RWPE2 (cell line): ENCODE data around the gene DDX51.
A peak's percentile ranks its signal among the peaks of the same experiment; 100 is the strongest.

Source experiments
- ATAC-seq: fragments of 200-7000 bp; cut with Tn5 transposase; 3 replicates; pipeline ENCODE4 v1.9.1; 2021; ENCODE audit warnings: low read depth
- DNase-seq: peaks from one replicate; pipeline ENCODE4 v3.0.0-alpha.2; 2020; ENCODE audit warnings: low spot score
- H3K27ac ChIP-seq: fragments of 450-650 bp; 2 replicates; pipeline ENCODE4 v1.5.1; 2017; ENCODE audit warnings: mild to moderate bottlenecking; ENCODE audit not compliant: poor library complexity, severe bottlenecking
- H3K27me3 ChIP-seq: fragments of 250-450 bp; sonication (Bioruptor Pico); 2 replicates; pipeline ENCODE4 v1.5.1; 2021; ENCODE audit warnings: mild to moderate bottlenecking, moderate library complexity; ENCODE audit not compliant: insufficient read depth, poor library complexity, severe bottlenecking
- H3K36me3 ChIP-seq: fragments of 250-450 bp; sonication (Bioruptor Pico); 2 replicates; pipeline ENCODE4 v1.5.1; 2020; ENCODE audit warnings: low read depth, mild to moderate bottlenecking, moderate library complexity
- H3K4me1 ChIP-seq: fragments of 250-450 bp; sonication (Bioruptor Pico); 2 replicates; pipeline ENCODE4 v1.5.1; 2021; ENCODE audit warnings: mild to moderate bottlenecking, moderate library complexity; ENCODE audit not compliant: insufficient read depth, poor library complexity, severe bottlenecking
- H3K4me3 ChIP-seq: fragments of 250-450 bp; sonication (Bioruptor Pico); 2 replicates; pipeline ENCODE4 v1.5.1; 2021; ENCODE audit warnings: mild to moderate bottlenecking, moderate library complexity; ENCODE audit not compliant: severe bottlenecking
- H3K9me3 ChIP-seq: fragments of 250-450 bp; sonication (Bioruptor Pico); 2 replicates; pipeline ENCODE4 v1.5.1; 2021; ENCODE audit warnings: mild to moderate bottlenecking, moderate library complexity; ENCODE audit not compliant: severe bottlenecking
- CTCF ChIP-seq: fragments of 450-650 bp; IDR thresholded peaks from one replicate; pipeline ENCODE4 v1.5.1; 2017; ENCODE audit warnings: mild to moderate bottlenecking, moderate library complexity; ENCODE audit not compliant: poor library complexity, severe bottlenecking

The DDX51 gene

GRCh38 chr12:132144810-132145168 lies 670 bp upstream of the DDX51 start:
- peaks cover 37% of the 10 kb centered on the region for H3K36me3 ChIP-seq
- H3K27me3 ChIP-seq = no peaks in the 10 kb centered on the region
- DNase-seq (no peak), ATAC-seq (no peak)
- TF ChIP-seq CTCF = no peak
- no peaks in the 10 kb centered on the region for H3K4me1 ChIP-seq
- peak overlapping the region; percentile 5 for H3K27ac ChIP-seq
- H3K9me3 ChIP-seq = no peaks in the 10 kb centered on the region
- H3K4me3 ChIP-seq = peak overlapping the region; percentile 92

GRCh38 chr12:132143336-132144071 lies 615 bp downstream of the DDX51 start:
- DNase-seq (no peak), ATAC-seq (peak; percentile 25)
- Histone ChIP-seq H3K27ac (peak overlapping the region; percentile 5), H3K9me3 (no peaks in the 10 kb centered on the region), H3K36me3 (peaks cover 49% of the 10 kb centered on the region), H3K4me3 (peak overlapping the region; percentile 92), H3K4me1 (no peaks in the 10 kb centered on the region), H3K27me3 (no peaks in the 10 kb centered on the region)
- no peak for TF ChIP-seq CTCF

DNA sequence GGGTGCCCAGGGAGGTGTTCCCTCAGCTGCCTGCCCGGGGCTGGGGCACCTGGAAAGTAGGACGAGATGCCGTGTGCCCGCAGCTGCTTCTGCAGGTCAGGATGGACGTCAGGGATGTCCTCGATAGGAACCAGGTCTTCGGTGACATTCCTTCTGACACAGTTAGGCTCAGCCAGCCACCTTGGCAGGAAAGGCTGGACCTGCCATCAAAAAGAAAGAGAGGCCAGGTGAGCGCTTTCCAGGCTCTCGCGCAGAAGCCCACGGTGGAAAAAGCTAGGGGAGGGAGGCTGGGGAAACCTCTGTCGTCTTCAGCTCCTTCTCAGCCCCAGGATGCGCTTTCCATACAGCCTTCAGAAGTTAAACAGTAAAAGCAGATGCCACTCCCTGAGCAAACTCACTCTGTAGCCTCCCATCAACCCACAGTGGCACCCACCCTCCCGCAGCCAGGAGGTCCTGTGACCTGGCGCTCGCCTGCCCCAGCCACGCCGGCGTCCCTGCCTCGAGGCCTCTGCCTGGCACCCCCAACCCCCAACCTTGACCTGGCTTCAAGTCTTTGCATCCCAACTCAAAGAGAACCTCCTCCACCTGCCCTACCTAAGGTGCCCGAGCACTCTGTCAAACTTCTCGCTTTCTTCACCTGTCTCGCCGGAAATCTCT lies 1.3 kb downstream of the DDX51 start:
- ATAC-seq (no peak), DNase-seq (peak; percentile 47)
- no peak for TF ChIP-seq CTCF
- Histone ChIP-seq H3K9me3 (no peaks in the 10 kb centered on the region), H3K36me3 (peaks cover 49% of the 10 kb centered on the region), H3K27me3 (no peaks in the 10 kb centered on the region), H3K27ac (no peak overlapping the region), H3K4me3 (peak overlapping the region; percentile 92), H3K4me1 (no peaks in the 10 kb centered on the region)

DNA sequence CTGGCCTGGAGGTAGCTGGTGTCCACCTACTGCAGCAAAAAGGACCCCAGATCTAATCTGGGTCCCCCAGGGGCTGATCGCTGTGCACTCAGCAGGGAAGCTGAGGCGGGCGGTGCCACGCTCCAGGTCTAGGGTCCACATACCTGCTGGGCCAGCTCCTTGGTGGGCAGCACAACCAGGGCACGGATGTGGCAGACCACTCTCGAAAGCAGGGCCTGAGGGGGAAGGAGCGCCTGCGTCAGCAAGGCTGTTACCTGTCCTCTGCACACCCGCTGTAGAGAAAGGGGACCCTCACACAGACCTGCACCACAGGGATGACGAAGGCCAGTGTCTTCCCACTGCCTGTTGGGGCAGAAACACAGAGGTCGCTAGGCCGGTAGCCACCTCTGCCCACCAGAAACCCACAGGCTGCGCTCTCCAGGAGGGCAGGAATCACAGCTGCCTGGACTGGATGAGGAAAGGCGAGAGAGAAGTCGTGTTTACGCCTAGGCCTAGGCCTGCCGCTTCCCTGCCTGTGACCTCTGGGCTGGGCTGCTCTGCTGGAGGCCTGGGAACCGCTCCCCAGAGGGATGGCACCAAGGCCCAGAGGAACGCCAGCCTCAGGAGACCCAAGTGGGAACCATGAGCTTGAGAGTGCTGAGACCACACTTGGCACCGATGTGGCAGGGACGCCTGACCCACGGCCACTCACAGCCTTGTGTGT lies 2.0 kb downstream of the DDX51 start:
- no peak for ATAC-seq
- Histone ChIP-seq H3K36me3 (peaks cover 49% of the 10 kb centered on the region), H3K4me3 (no peak overlapping the region)

More for the DNA sequence above, 2.0 kb downstream of the DDX51 start:
- TF ChIP-seq CTCF = no peak
- Histone ChIP-seq H3K27me3 (no peaks in the 10 kb centered on the region), H3K4me1 (no peaks in the 10 kb centered on the region), H3K9me3 (no peaks in the 10 kb centered on the region), H3K27ac (no peak overlapping the region)
- DNase-seq = no peak
